PC-3 (cell line): ENCODE results near the gene BCAP29. TPM values are rescaled to one million over a fixed set of nuclear protein-coding genes. Genes with fewer than 3 reads are reported as not detected.

ENCODE experiments used
- ATAC-seq: fragments of 200-7000 bp; cut with Tn5 transposase; 2 replicates; pipeline ENCODE4 v1.9.1; 2020; ENCODE audit warnings: mild to moderate bottlenecking, moderate library complexity
- BruUV-seq: library from RNA; stranded (reverse); fragments of 400-500 nt; replicated peaks from 2 replicates; lab custom pipeline; 2021; lab: Mats Ljungman, UMichigan
- CTCF ChIA-PET: fragments of 300-600 bp; sonication (Branson Sonifier 250); formaldehyde crosslinking; loops from one replicate; lab custom pipeline; 2022; ENCODE audit warnings: antibody characterized with exemption; lab: Charles Lee
- POLR2A ChIA-PET: fragments of 300-600 bp; sonication (Branson Sonifier 250); formaldehyde crosslinking; loops from one replicate; lab custom pipeline; 2022; ENCODE audit warnings: antibody characterized with exemption; ENCODE audit not compliant: unreplicated experiment; lab: Charles Lee
- DNase-seq: peaks from one replicate; pipeline ENCODE4 v3.0.0-alpha.2; 2015
- H2AFZ ChIP-seq: fragments of 300-600 bp; sonication (generic); 2 replicates; pipeline ENCODE4 v1.6.0; 2016; ENCODE audit warnings: antibody characterized with exemption, low read length
- H3F3A ChIP-seq: fragments of 300-600 bp; sonication (generic); one replicate; pipeline ENCODE4 v1.6.0; 2017; ENCODE audit warnings: antibody characterized with exemption, low read length, control low read depth, mild to moderate bottlenecking; ENCODE audit not compliant: unreplicated experiment
- H3K27ac ChIP-seq: fragments of 300-600 bp; sonication (generic); 2 replicates; pipeline ENCODE4 v1.5.1; 2016; ENCODE audit warnings: mild to moderate bottlenecking, low read length
- H3K27me3 ChIP-seq: fragments of 300-600 bp; sonication (generic); 2 replicates; pipeline ENCODE4 v1.6.1; 2016; ENCODE audit warnings: low read length, mixed read lengths
- H3K36me3 ChIP-seq: fragments of 300-600 bp; sonication (generic); 2 replicates; pipeline ENCODE4 v1.6.1; 2016; ENCODE audit warnings: low read depth, mixed run types, low read length, mixed read lengths
- H3K4me1 ChIP-seq: fragments of 300-600 bp; sonication (generic); 2 replicates; pipeline ENCODE4 v1.5.1; 2016; ENCODE audit warnings: low read length; ENCODE audit not compliant: insufficient read depth
- H3K4me2 ChIP-seq: fragments of 300-600 bp; sonication (generic); 2 replicates; pipeline ENCODE4 v1.6.0; 2016; ENCODE audit warnings: low read length
- H3K4me3 ChIP-seq: fragments of 300-600 bp; sonication (generic); 2 replicates; pipeline ENCODE4 v1.5.1; 2016; ENCODE audit warnings: mild to moderate bottlenecking, low read length, mixed read lengths
- H3K79me2 ChIP-seq: fragments of 300-600 bp; sonication (generic); 2 replicates; pipeline ENCODE4 v1.6.1; 2017; ENCODE audit warnings: low read length, mixed read lengths
- H3K9ac ChIP-seq: fragments of 300-600 bp; sonication (generic); 2 replicates; pipeline ENCODE4 v1.6.0; 2016; ENCODE audit warnings: mild to moderate bottlenecking, low read length
- H3K9me2 ChIP-seq: fragments of 300-600 bp; sonication (generic); replicated peaks from 2 replicates; pipeline ENCODE4 v1.6.1; 2016; ENCODE audit warnings: mixed run types, low read length, mixed read lengths
- H3K9me3 ChIP-seq: fragments of 300-600 bp; sonication (generic); 2 replicates; pipeline ENCODE4 v1.6.1; 2016; ENCODE audit warnings: low read length, mixed read lengths
- H4K20me1 ChIP-seq: fragments of 300-600 bp; sonication (generic); 2 replicates; pipeline ENCODE4 v1.6.1; 2016; ENCODE audit warnings: low read length, mixed read lengths
- CTCF ChIP-seq: fragments of 300-600 bp; sonication (generic); conservative IDR thresholded peaks from 2 replicates; pipeline ENCODE4 v1.5.1; 2017; ENCODE audit warnings: antibody characterized with exemption, low read depth, mild to moderate bottlenecking, low read length
- EZH2 ChIP-seq: fragments of 300-600 bp; sonication (generic); IDR thresholded peaks from one replicate; pipeline ENCODE4 v1.6.1; 2017; ENCODE audit warnings: antibody characterized with exemption, mild to moderate bottlenecking, low read length; ENCODE audit not compliant: unreplicated experiment
- EZH2phosphoT487 ChIP-seq: fragments of 300-600 bp; sonication (generic); IDR thresholded peaks from 2 replicates; pipeline ENCODE4 v1.6.1; 2018; ENCODE audit warnings: mild to moderate bottlenecking, antibody characterized with exemption, low read length, borderline replicate concordance
- intact Hi-C: fragments of 100-400 bp; cut with micrococcal nuclease; formaldehyde crosslinking; loops from 2 replicates; pipeline ENCODE4 v1.9.0; 2023
- total RNA-seq: library from RNA; depleted of rRNA; stranded (reverse); fragments of >200 nt; gene quantifications from 2 replicates; pipeline ENCODE4 v1.2.3, GENCODE V29; 2014

BCAP29 gene
- total RNA-seq, 1 experiment from 2014 or later = 65.9 TPM

- POLR2A ChIA-PET = interaction anchor here (0.5 to 0.7 kb wide), 4 partner anchors 21 to 403 kb away, joined by 3 to 5 read pairs (median 3); no protein-coding TSS in a partner anchor
- intact Hi-C loops = no loop called here
These were observed 15.1 kb downstream of the BCAP29 start for GRCh38 chr7:107594961-107595737.

GRCh38 chr7:107596881-107597581, 17.0 kb downstream of the BCAP29 start:
- Histone ChIP-seq H3K4me1 (peaks cover 33% of the 10 kb centered on the region), H3K4me3 (no peak overlapping the region), H4K20me1 (no peaks in the 10 kb centered on the region), H3K9me2 (no peaks in the 10 kb centered on the region), H2AFZ (no peak overlapping the region), H3K36me3 (peaks cover 11% of the 10 kb centered on the region), H3K9me3 (no peaks in the 10 kb centered on the region), H3F3A (no peaks in the 10 kb centered on the region), H3K79me2 (no peaks in the 10 kb centered on the region), H3K27me3 (no peaks in the 10 kb centered on the region), H3K9ac (no peak overlapping the region), H3K4me2 (0 out of 2 replicates have a peak overlapping the region, but pooled peaks have one; percentile 40), H3K27ac (no peak overlapping the region)
- TF ChIP-seq EZH2phosphoT487 (no peak), CTCF (no peak), EZH2 (no peak)
- ATAC-seq (no peak), DNase-seq (no peak)
- ChIA-PET POLR2A (interaction anchor here (0.6 kb wide), 1 partner anchor 49 kb away, joined by 3 read pairs; no protein-coding TSS in a partner anchor), CTCF (no interaction called here)
- BruUV-seq = no TSS peak
- intact Hi-C loops = no loop called here

More at GRCh38 chr7:107594961-107595737, 15.1 kb downstream of the BCAP29 start:
- Histone ChIP-seq H3K4me3 (no peak overlapping the region; the same call in 1 of the 2 replicates), H3K9ac (no peak overlapping the region), H3K27me3 (no peaks in the 10 kb centered on the region), H3F3A (no peaks in the 10 kb centered on the region), H3K4me2 (peak overlapping the region; percentile 40), H2AFZ (no peak overlapping the region), H3K27ac (peak overlapping the region; percentile 81), H3K9me2 (no peaks in the 10 kb centered on the region), H4K20me1 (no peaks in the 10 kb centered on the region), H3K79me2 (no peaks in the 10 kb centered on the region), H3K36me3 (peaks cover 7% of the 10 kb centered on the region), H3K9me3 (no peaks in the 10 kb centered on the region), H3K4me1 (peaks cover 33% of the 10 kb centered on the region)
- TF ChIP-seq EZH2phosphoT487 (no peak), EZH2 (no peak), CTCF (no peak)
- CTCF ChIA-PET = interaction anchor here (0.5 kb wide), 1 partner anchor 66 kb away, joined by 3 read pairs; no protein-coding TSS in a partner anchor
- DNase-seq (peak; percentile 91), ATAC-seq (peak; percentile 87)
- BruUV-seq = TSS peak; percentile 13
